Stimulated activated naive B cell treated with anti-CD40 and anti-IgM and Interleukin-4, amounts not matched to agents 10 μg/mL and 1 μg/mL and 100 μg/mL, for 72 hours (primary cell): ENCODE measurements around the gene COL23A1.
A peak's percentile ranks its signal among the peaks of the same experiment; 100 is the strongest.
"Not testable (repeated sequence)": the region's sequence is repeated elsewhere in the genome, so short reads cannot be mapped to it uniquely, and the experiment has no call there.

Source experiments
- ATAC-seq, 2 donors: fragments of 150-1000 bp; cut with Tn5 transposase; replicated peaks; 2 replicates each; pipeline ENCODE4 v1.10.0; 2021; ENCODE audit warnings: moderate library complexity in 1 of 2
- DNase-seq: peaks from one replicate; pipeline ENCODE4 v3.0.0; 2021
- H3K27ac Mint-ChIP-seq: one replicate; pipeline ENCODE4 v1.8.0; 2022; ENCODE audit warnings: mild to moderate bottlenecking, mixed read lengths
- H3K27me3 Mint-ChIP-seq, 2 donors: one replicate each; pipeline ENCODE4 v1.8.0; 2022; ENCODE audit warnings: mixed read lengths in 2 of 2
- H3K36me3 Mint-ChIP-seq, 2 donors: one replicate each; pipeline ENCODE4 v1.8.0; 2022; ENCODE audit warnings: mixed read lengths in 2 of 2, mild to moderate bottlenecking in 1 of 2
- H3K4me1 Mint-ChIP-seq, 2 donors: one replicate each; pipeline ENCODE4 v1.8.0; 2022; ENCODE audit warnings: mixed read lengths in 2 of 2, mild to moderate bottlenecking in 1 of 2
- H3K4me3 Mint-ChIP-seq, 2 donors: one replicate each; pipeline ENCODE4 v1.8.0; 2022; ENCODE audit warnings: mild to moderate bottlenecking in 2 of 2, mixed read lengths in 2 of 2, moderate library complexity in 1 of 2
- H3K9me3 Mint-ChIP-seq, 2 donors: one replicate each; pipeline ENCODE4 v1.8.0; 2022; ENCODE audit warnings: mixed read lengths in 2 of 2, mild to moderate bottlenecking in 1 of 2

The COL23A1 gene

GRCh38 chr5:178234121-178234749 lies 356.0 kb downstream of the COL23A1 start:
- no peak for ATAC-seq
- H3K27me3 Mint-ChIP-seq, result no peaks in the 10 kb centered on the region
- H3K9me3 Mint-ChIP-seq, result no peaks in the 10 kb centered on the region
- no peak overlapping the region for H3K4me3 Mint-ChIP-seq
- peaks cover 29 to 53% of the 10 kb centered on the region in 2 donors for H3K4me1 Mint-ChIP-seq
- DNase-seq, result no peak
- peak overlapping the region; percentile 5 for H3K27ac Mint-ChIP-seq
- H3K36me3 Mint-ChIP-seq, result peaks cover 18 to 22% of the 10 kb centered on the region in 2 donors

DNA sequence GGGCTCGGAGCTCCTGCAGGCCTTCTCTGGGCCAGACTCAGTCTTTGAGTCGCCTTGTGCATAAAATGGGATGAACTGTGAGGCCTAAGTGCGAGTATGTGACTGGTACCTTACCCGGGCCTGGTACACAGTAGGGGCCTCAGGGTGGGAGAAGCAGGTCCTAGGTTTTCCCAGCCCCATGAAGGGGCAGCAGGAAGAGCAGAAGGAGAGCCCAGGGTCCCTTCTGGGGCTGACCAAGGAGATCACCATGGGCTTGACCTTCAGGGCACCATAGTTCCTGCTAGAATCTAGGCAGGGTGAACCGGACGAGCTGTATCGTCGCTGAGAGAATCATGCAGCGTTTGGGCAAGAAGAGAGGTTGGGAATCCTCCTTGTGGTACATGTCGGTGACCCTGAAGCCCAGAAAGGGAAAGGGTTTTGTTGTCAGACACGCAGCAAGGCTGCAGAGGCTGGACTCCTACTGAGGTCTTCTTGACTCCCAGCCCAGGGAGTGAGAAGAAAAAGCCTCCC lies 357.2 kb downstream of the COL23A1 start:
- no peaks in the 10 kb centered on the region for H3K9me3 Mint-ChIP-seq
- peak overlapping the region; percentile 67 to 94 for H3K4me3 Mint-ChIP-seq
- DNase-seq (no peak), ATAC-seq (no peak)
- peak overlapping the region; percentile 80 for H3K27ac Mint-ChIP-seq
- H3K27me3 Mint-ChIP-seq, result no peaks in the 10 kb centered on the region
- peaks cover 24 to 33% of the 10 kb centered on the region in 2 donors for H3K36me3 Mint-ChIP-seq
- H3K4me1 Mint-ChIP-seq, result peaks cover 34 to 54% of the 10 kb centered on the region in 2 donors

DNA sequence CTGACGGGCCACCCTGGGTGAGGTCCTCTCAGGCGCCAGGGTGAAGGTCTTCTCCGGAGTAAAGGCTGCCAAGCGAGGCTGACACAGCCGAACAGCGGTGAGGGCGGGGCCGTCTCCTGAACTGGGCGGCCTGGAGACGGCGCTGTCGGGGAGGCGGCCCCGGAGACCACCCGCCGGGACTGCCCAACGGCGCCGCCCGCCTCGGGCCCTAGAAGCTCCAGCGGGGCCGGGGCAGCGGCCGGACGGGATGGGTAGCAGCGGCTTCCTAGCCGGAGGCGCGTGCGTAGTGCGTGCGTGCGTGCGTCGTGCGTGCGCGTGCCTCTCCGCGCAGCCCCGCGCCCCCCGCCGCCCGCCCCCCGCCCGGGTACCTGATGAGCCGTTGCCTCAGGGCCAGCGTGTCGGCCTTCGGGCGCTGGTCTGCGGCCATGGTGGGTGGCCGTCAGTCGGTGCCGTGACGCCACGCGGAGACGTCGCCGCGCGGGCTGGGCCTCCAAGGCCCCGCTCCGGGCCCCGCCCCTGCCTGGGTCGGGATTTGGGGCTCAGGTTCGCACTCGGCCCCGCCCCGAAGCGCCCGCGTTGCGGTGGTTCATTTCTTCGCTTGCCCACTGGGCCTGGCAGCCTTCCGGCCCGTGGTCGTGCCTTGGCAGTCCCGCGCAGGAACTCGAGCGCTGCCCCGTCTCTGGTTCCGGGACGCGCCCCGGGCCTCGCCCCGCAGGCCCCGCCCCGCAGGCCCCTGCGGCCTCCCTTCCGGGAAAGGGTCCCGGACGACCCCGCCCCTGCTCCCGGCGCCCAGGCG lies 357.9 kb downstream of the COL23A1 start, which contains the start of gene PHYKPL:
Gene PHYKPL (minus strand): TSS at position 679 of the 796 bp plus-strand sequence. CDS start 252 bp downstream, at position 427.
- ATAC-seq, result peak; percentile 73 to 79
- Mint-ChIP-seq H3K27ac (peak within 1 kb of the TSS; percentile 93), H3K36me3 (peaks cover 31 to 39% of the 10 kb centered on the region in 2 donors), H3K4me3 (peak within 1 kb of the TSS; percentile 92 to 94), H3K27me3 (no peaks in the 10 kb centered on the region), H3K4me1 (peaks cover 39 to 56% of the 10 kb centered on the region in 2 donors), H3K9me3 (peaks cover 0 to under 1% of the 10 kb centered on the region in 2 donors)
- peak; percentile 72 for DNase-seq

DNA sequence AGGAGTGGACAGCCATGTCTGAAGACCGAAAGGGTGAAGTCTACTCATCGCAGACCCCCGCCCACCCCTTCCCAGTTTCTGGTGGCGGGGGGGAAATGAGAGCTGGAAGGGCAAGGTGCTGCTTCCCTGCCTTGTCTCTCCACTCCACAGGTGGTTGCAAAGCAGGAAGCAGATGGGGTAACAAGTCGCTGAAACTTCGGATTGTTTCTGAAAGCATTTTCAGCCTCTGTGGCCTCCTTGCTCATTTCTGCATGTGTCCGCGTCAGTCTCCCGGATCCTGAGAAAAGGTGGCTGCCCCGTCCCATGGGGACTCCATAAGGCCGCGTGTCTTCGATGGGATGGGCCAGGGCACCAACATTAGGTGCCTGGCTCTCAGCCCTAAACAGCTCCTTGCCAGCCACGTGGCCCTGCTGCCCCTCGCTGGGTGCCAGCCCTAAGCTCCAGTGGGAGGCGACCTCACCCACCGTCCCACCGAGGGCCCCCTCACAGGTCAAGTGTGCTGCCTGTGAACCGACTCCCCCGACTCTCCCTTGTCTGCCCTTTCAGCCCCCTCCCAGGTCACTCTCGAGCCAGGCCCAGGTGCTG lies 358.6 kb downstream of the COL23A1 start:
- DNase-seq, result no peak
- H3K9me3 Mint-ChIP-seq, result peaks cover 0 to 2% of the 10 kb centered on the region in 2 donors
- peak overlapping the region; percentile 92 to 94 for H3K4me3 Mint-ChIP-seq
- peak; percentile 1 to 4 for ATAC-seq
- H3K4me1 Mint-ChIP-seq, result peaks cover 39 to 60% of the 10 kb centered on the region in 2 donors
- H3K36me3 Mint-ChIP-seq, result peaks cover 37 to 46% of the 10 kb centered on the region in 2 donors
- peak overlapping the region; percentile 93 for H3K27ac Mint-ChIP-seq
- no peaks in the 10 kb centered on the region for H3K27me3 Mint-ChIP-seq

- no peak for DNase-seq
- no peak for ATAC-seq
- Mint-ChIP-seq H3K4me3 (peak overlapping the region; percentile 92 to 94), H3K4me1 (peaks cover 38 to 64% of the 10 kb centered on the region in 2 donors), H3K9me3 (peaks cover 0 to 2% of the 10 kb centered on the region in 2 donors), H3K27me3 (no peaks in the 10 kb centered on the region), H3K36me3 (peaks cover 41 to 50% of the 10 kb centered on the region in 2 donors), H3K27ac (peak overlapping the region; percentile 93)
Observed at GRCh38 chr5:178230879-178231538, 359.2 kb downstream of the COL23A1 start.

DNA sequence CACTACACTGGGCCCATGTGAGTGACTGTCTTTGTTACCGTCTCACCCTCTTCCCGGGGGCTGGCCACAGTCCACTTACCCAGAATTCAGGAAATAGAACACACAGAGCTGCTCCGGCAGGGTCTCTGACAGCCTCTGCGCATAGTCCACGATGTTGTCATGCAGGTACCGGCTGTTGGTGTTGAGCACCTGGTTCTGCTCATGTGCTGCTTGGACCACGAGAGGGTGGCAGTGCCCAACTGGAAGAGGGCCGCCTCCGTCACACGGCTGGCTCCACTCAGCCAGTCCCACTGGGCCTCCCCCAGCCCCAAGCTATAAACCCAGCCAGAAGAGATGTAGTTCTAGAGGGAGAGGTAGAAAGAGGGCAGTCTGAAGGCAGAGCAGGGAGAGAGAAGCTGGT lies 360.3 kb downstream of the COL23A1 start:
- Mint-ChIP-seq H3K4me1 (peaks cover 35 to 67% of the 10 kb centered on the region in 2 donors), H3K9me3 (peaks cover 0 to 2% of the 10 kb centered on the region in 2 donors)

GRCh38 chr5:178229111-178229510 lies 361.1 kb downstream of the COL23A1 start:
- Mint-ChIP-seq H3K4me3 (peak overlapping the region in 1 of 2 donors; percentile 20), H3K4me1 (peaks cover 35 to 60% of the 10 kb centered on the region in 2 donors), H3K36me3 (peaks cover 50 to 64% of the 10 kb centered on the region in 2 donors), H3K27ac (peak overlapping the region; percentile 79)
- H3K27me3 Mint-ChIP-seq, H3K9me3 Mint-ChIP-seq, ATAC-seq, DNase-seq: not testable (repeated sequence)

More for the DNA sequence above, 360.3 kb downstream of the COL23A1 start:
- H3K27me3 Mint-ChIP-seq, result no peaks in the 10 kb centered on the region
- peak overlapping the region; percentile 31 for H3K27ac Mint-ChIP-seq
- ATAC-seq (no peak), DNase-seq (no peak)
- peak overlapping the region; percentile 46 to 94 for H3K4me3 Mint-ChIP-seq
- H3K36me3 Mint-ChIP-seq, result peaks cover 47 to 57% of the 10 kb centered on the region in 2 donors

- Mint-ChIP-seq H3K27me3 (no peaks in the 10 kb centered on the region), H3K4me3 (no peak overlapping the region), H3K4me1 (peaks cover 40 to 60% of the 10 kb centered on the region in 2 donors), H3K9me3 (peaks cover 0 to 2% of the 10 kb centered on the region in 2 donors), H3K36me3 (peaks cover 55 to 69% of the 10 kb centered on the region in 2 donors), H3K27ac (no peak overlapping the region)
- DNase-seq, result no peak
- ATAC-seq, result no peak
Observed at GRCh38 chr5:178228609-178229008, 361.6 kb downstream of the COL23A1 start.

DNA sequence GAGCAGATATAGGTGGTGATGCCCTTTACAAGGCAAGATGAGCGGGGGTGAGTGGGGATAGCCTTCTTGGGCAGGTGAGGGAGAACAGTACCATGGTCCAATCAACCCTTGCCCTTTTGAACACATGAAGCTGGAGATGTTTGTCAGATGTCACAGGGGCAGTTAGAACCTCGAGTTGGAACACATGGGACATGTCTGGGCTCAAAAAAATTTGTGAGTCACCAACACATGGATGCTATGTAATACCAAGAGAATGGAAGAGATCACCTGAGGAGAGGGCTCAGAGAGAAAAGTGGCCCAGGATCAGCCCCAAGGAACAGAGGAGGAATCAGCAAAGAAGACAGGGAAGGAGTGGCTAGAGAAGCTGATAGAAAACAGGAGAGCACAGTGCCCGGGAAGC lies 362.3 kb downstream of the COL23A1 start:
- no peak for ATAC-seq
- H3K4me1 Mint-ChIP-seq, result peaks cover 44 to 60% of the 10 kb centered on the region in 2 donors
- H3K27ac Mint-ChIP-seq, result no peak overlapping the region
- DNase-seq, result no peak
- peak overlapping the region in 1 of 2 donors; percentile 2 for H3K4me3 Mint-ChIP-seq
- H3K27me3 Mint-ChIP-seq, result no peaks in the 10 kb centered on the region
- H3K36me3 Mint-ChIP-seq, result peaks cover 59 to 75% of the 10 kb centered on the region in 2 donors
- H3K9me3 Mint-ChIP-seq, result peaks cover 0 to 2% of the 10 kb centered on the region in 2 donors

GRCh38 chr5:178227138-178227659 lies 363.0 kb downstream of the COL23A1 start:
- Mint-ChIP-seq H3K4me1 (peaks cover 44 to 60% of the 10 kb centered on the region in 2 donors), H3K9me3 (peaks cover 0 to 2% of the 10 kb centered on the region in 2 donors), H3K27me3 (no peaks in the 10 kb centered on the region), H3K36me3 (peaks cover 59 to 76% of the 10 kb centered on the region in 2 donors), H3K4me3 (no peak overlapping the region), H3K27ac (no peak overlapping the region)
- ATAC-seq, result no peak
- no peak for DNase-seq

DNA sequence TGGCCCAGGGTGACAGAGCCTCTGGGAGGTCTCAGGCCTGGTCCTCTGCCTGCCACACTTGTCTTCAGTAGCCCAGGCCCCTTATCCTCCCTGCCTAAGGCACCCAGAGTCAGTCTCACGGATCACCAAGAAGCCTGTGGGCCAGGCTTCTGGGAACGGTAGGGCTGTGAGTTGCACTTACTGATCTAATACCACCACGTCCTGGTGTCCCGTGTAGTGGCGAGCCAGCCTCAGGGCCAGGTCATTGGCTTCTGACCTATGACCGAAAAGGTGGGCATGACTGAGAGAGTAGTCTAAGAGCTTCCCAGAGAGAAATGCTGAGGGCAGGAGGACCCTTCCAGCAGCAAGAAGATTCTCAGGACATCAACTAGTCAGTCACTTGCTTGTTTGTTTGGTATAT lies 365.0 kb downstream of the COL23A1 start:
- ATAC-seq (no peak), DNase-seq (no peak)
- no peak overlapping the region for H3K27ac Mint-ChIP-seq
- peaks cover 43 to 59% of the 10 kb centered on the region in 2 donors for H3K4me1 Mint-ChIP-seq
- no peak overlapping the region for H3K4me3 Mint-ChIP-seq
- H3K27me3 Mint-ChIP-seq, result no peaks in the 10 kb centered on the region
- H3K9me3 Mint-ChIP-seq, result peaks cover 0 to 2% of the 10 kb centered on the region in 2 donors
- peaks cover 59 to 75% of the 10 kb centered on the region in 2 donors for H3K36me3 Mint-ChIP-seq

DNA sequence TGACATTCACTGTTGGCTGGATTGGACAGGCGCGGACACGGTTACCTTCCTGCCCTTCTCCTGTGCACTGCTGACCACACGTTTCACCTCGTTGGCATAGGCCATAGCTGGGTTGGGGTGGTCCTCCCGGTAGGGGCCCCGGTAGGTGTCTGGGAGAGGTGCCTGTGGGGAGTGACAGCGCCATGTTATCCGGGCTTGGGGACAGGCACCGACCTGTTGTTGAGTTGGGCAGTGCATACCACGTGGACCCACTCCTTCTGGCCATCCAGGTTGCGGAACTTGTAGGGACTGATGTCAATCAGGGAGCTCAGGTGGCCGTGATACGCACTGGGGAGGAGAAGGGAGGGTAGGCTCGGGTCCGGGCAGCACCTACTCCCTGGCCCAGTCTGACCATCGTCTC lies 365.8 kb downstream of the COL23A1 start:
- Mint-ChIP-seq H3K36me3 (peaks cover 61 to 74% of the 10 kb centered on the region in 2 donors), H3K9me3 (peaks cover 0 to 2% of the 10 kb centered on the region in 2 donors), H3K27me3 (no peaks in the 10 kb centered on the region), H3K4me3 (no peak overlapping the region), H3K4me1 (peaks cover 37 to 52% of the 10 kb centered on the region in 2 donors), H3K27ac (no peak overlapping the region)
- ATAC-seq (no peak), DNase-seq (no peak)

DNA sequence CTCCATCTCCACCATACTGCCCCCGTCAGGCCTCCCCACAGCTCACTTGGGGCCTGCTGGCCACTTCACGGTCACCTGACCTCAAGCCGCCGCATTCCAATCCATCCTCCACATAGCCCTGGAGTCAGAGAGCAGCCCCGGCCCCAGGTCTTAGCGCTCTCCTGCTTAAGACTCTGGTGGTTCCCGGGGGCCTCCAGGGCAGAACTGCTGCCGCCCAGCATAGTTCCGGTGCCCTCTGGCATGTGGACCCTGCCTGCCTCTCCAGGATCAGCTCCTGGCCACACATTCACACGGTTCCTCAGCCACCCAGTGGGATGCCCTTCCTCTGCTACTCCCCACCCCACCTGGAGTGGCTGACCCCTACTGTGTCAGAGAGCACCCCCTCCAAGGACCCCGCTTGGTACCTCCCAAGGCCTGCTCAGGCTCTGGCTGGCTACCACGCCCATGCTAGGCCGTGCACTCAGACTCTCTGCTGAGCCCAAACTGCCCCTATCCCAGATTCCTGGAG lies 366.3 kb downstream of the COL23A1 start:
- H3K4me1 Mint-ChIP-seq, result peaks cover 36 to 47% of the 10 kb centered on the region in 2 donors
- no peak overlapping the region for H3K4me3 Mint-ChIP-seq
- DNase-seq (no peak), ATAC-seq (no peak)
- H3K9me3 Mint-ChIP-seq, result peaks cover 0 to 2% of the 10 kb centered on the region in 2 donors
- H3K36me3 Mint-ChIP-seq, result peaks cover 60 to 74% of the 10 kb centered on the region in 2 donors
- H3K27ac Mint-ChIP-seq, result peak overlapping the region; percentile 32
- no peaks in the 10 kb centered on the region for H3K27me3 Mint-ChIP-seq
